Tibial artery (tissue), 4 donors: Measurements from ENCODE around the gene HSF4.

ENCODE experiments used
- DNase-seq, 2 donors: peaks; one replicate each; pipeline ENCODE4 v3.0.0-alpha.2; 2019
- H3K27ac ChIP-seq, 2 donors: fragments of 200-600 bp; sonication (generic) in 1 of 2; 1 replicate in 1 of 2; 2 replicates in 1 of 2; pipeline ENCODE4 v1.5.1; 2018 to 2019; ENCODE audit warnings: mild to moderate bottlenecking in 1 of 2
- H3K27me3 ChIP-seq, 2 donors: fragments of 200-600 bp; sonication (generic) in 1 of 2; one replicate each; pipeline versions ENCODE4 v1.5.1 to v1.6.0; 2016 to 2019
- H3K36me3 ChIP-seq, 3 donors: fragments of 200-600 bp; sonication (generic) in 2 of 3; one replicate each; pipeline ENCODE4 v1.5.1; 2016 to 2019; ENCODE audit warnings: mild to moderate bottlenecking in 2 of 3
- H3K4me1 ChIP-seq, 4 donors: fragments of 200-600 bp; sonication (generic) in 2 of 4; 1 replicate in 3 of 4; 2 replicates in 1 of 4; pipeline ENCODE4 v1.5.1; 2016 to 2019
- H3K4me3 ChIP-seq, 2 donors: fragments of 200-600 bp; sonication (generic) in 1 of 2; 1 replicate in 1 of 2; 2 replicates in 1 of 2; pipeline ENCODE4 v1.5.1; 2018 to 2019; ENCODE audit warnings: mild to moderate bottlenecking in 2 of 2
- H3K9me3 ChIP-seq, 3 donors: fragments of 200-600 bp; sonication (generic) in 1 of 3; one replicate each; pipeline ENCODE4 v1.5.1; 2016 to 2019
- CTCF ChIP-seq, 2 experiments: fragments of 200-600 bp in 1 of 2; fragments of 450-650 bp in 1 of 2; IDR thresholded peaks; one replicate each; pipeline ENCODE4 v1.5.1; 2017 to 2019; ENCODE audit warnings: antibody characterized with exemption in 2 of 2, mild to moderate bottlenecking in 1 of 2, moderate library complexity in 1 of 2
- intact Hi-C: fragments of 100-400 bp; cut with DNase I; formaldehyde crosslinking; loops from one replicate; pipeline ENCODE4 v1.15.0; 2023; ENCODE audit warnings: low total_unique reads

HSF4 gene

GRCh38 chr16:67188798-67189197 lies 24.3 kb downstream of the HSF4 start:
- no peak overlapping the region for H3K27ac ChIP-seq
- no peak for DNase-seq
- peaks cover 12 to 41% (median 39%) of the 10 kb centered on the region in 4 donors for H3K4me1 ChIP-seq
- H3K9me3 ChIP-seq = no peaks in the 10 kb centered on the region
- TF ChIP-seq CTCF (IDR thresholded peaks at IDR 0.05) = no peak
- H3K4me3 ChIP-seq = no peak overlapping the region
- intact Hi-C loops = loop anchor here (10.0 kb wide), 2 partner anchors 164 to 214 kb away; partner anchors contain the start of gene CBFB
- peaks cover 0 to 9% (median 3%) of the 10 kb centered on the region in 3 donors for H3K36me3 ChIP-seq
- no peaks in the 10 kb centered on the region for H3K27me3 ChIP-seq

GRCh38 chr16:67190041-67190440 lies 25.5 kb downstream of the HSF4 start, which contains the start of gene EXOC3L1:
Gene EXOC3L1, minus strand, starts transcription at chr16:67190136. Its CDS starts 460 bp downstream, at chr16:67189676.
- no peak for DNase-seq
- H3K36me3 ChIP-seq = peaks cover 7 to 21% (median 15%) of the 10 kb centered on the region in 3 donors
- H3K9me3 ChIP-seq = no peaks in the 10 kb centered on the region
- H3K4me1 ChIP-seq = peaks cover 12 to 39% (median 30%) of the 10 kb centered on the region in 4 donors
- no peak within 1 kb of the TSS for H3K4me3 ChIP-seq
- no peaks in the 10 kb centered on the region for H3K27me3 ChIP-seq
- intact Hi-C loops = no loop called here
- no peak for TF ChIP-seq CTCF (IDR thresholded peaks at IDR 0.05)
- H3K27ac ChIP-seq = no peak within 1 kb of the TSS

- intact Hi-C loops = no loop called here
- no peak for DNase-seq
These were observed 26.2 kb downstream of the HSF4 start for GRCh38 chr16:67190448-67191399.

GRCh38 chr16:67191411-67191994 lies 27.0 kb downstream of the HSF4 start:
- Histone ChIP-seq H3K9me3 (no peaks in the 10 kb centered on the region), H3K4me3 (peak overlapping the region; percentile 68 to 87), H3K27ac (peak overlapping the region in 1 of 2 donors; percentile 75), H3K27me3 (no peaks in the 10 kb centered on the region), H3K4me1 (peaks cover 12 to 28% (median 22%) of the 10 kb centered on the region in 4 donors), H3K36me3 (peaks cover 22 to 36% (median 30%) of the 10 kb centered on the region in 3 donors)
- no peak for TF ChIP-seq CTCF (IDR thresholded peaks at IDR 0.05)
- no peak for DNase-seq
- intact Hi-C loops = no loop called here

More at GRCh38 chr16:67190448-67191399, 26.2 kb downstream of the HSF4 start:
- no peaks in the 10 kb centered on the region for H3K27me3 ChIP-seq
- H3K36me3 ChIP-seq = peaks cover 14 to 28% (median 22%) of the 10 kb centered on the region in 3 donors
- no peak overlapping the region for H3K27ac ChIP-seq
- H3K9me3 ChIP-seq = no peaks in the 10 kb centered on the region
- H3K4me3 ChIP-seq = no peak overlapping the region
- peaks cover 12 to 32% (median 23%) of the 10 kb centered on the region in 4 donors for H3K4me1 ChIP-seq
- TF ChIP-seq CTCF (IDR thresholded peaks at IDR 0.05) = no peak

GRCh38 chr16:67191995-67192681 lies 27.6 kb downstream of the HSF4 start, which contains the start of gene E2F4:
Gene E2F4, plus strand, starts transcription at chr16:67192155. Its CDS starts 73 bp downstream, at chr16:67192228.
- peak within 1 kb of the TSS; percentile 68 to 87 for H3K4me3 ChIP-seq
- intact Hi-C loops = no loop called here
- DNase-seq = peak; percentile 88 to 94
- H3K27ac ChIP-seq = peak within 1 kb of the TSS; percentile 66 to 75
- no peaks in the 10 kb centered on the region for H3K27me3 ChIP-seq
- no peak for TF ChIP-seq CTCF (IDR thresholded peaks at IDR 0.05)
- H3K4me1 ChIP-seq = peaks cover 12 to 28% (median 22%) of the 10 kb centered on the region in 4 donors
- peaks cover 28 to 42% (median 36%) of the 10 kb centered on the region in 3 donors for H3K36me3 ChIP-seq
- H3K9me3 ChIP-seq = no peaks in the 10 kb centered on the region
